Lower leg skin (tissue), 3 donors: ENCODE results near the gene CLIC1.

Experiments
- POLR2A ChIP-seq, 2 donors: fragments of 450-650 bp; IDR thresholded peaks; one replicate each; pipeline ENCODE4 v1.6.1; 2016 to 2017; ENCODE audit warnings: antibody characterized with exemption in 2 of 2, mild to moderate bottlenecking in 1 of 2, moderate library complexity in 1 of 2
- TF ChIP-seq, protein P1 (sequence below), 3 donors: fragments of 450-650 bp; IDR thresholded peaks; one replicate each; pipeline ENCODE4 v1.5.1; 2016; ENCODE audit warnings: antibody characterized with exemption in 3 of 3, mild to moderate bottlenecking in 3 of 3, moderate library complexity in 2 of 3

DNA sequence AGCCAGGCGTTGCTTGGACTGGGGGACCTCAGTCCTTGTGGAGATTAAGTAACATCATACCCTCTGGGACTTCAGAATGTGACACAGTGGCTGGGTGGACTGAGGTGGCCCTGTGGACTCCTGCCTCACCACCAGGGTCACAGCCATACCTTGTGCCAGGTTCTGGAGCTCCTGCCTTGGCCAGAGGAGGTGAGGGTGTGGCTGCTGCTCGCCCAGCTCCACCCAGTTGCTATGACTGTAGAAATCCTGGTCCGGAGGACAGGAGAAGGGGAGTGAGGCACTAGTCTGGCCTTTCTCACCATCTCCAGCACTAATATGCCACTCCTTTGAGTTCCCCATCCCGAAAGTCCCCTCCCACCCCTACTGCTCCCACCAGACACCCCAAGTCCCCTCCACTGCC is 38.9 kb upstream of the CLIC1 start:
- no peak for TF ChIP-seq POLR2A (IDR thresholded peaks at IDR 0.05)
- TF ChIP-seq, protein P1, sequence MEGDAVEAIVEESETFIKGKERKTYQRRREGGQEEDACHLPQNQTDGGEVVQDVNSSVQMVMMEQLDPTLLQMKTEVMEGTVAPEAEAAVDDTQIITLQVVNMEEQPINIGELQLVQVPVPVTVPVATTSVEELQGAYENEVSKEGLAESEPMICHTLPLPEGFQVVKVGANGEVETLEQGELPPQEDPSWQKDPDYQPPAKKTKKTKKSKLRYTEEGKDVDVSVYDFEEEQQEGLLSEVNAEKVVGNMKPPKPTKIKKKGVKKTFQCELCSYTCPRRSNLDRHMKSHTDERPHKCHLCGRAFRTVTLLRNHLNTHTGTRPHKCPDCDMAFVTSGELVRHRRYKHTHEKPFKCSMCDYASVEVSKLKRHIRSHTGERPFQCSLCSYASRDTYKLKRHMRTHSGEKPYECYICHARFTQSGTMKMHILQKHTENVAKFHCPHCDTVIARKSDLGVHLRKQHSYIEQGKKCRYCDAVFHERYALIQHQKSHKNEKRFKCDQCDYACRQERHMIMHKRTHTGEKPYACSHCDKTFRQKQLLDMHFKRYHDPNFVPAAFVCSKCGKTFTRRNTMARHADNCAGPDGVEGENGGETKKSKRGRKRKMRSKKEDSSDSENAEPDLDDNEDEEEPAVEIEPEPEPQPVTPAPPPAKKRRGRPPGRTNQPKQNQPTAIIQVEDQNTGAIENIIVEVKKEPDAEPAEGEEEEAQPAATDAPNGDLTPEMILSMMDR (IDR thresholded peaks at IDR 0.05), result no peak
